ENCODE measurements around the gene NNT.

- TF ChIP-seq CTCF (IDR thresholded peaks at IDR 0.05), result no peak
- no peak for TF ChIP-seq ZFX (IDR thresholded peaks at IDR 0.05; ENCODE audit: borderline replicate concordance)
Observed at GRCh38 chr5:43730832-43731342, 127.9 kb downstream of the NNT start.

Data from 22Rv1 (cell line).